Astrocyte (in vitro differentiated cells and primary cell): Measurements from ENCODE around the gene TMEM201. TPM values are rescaled to one million over a fixed set of nuclear protein-coding genes. Genes with fewer than 3 reads are reported as not detected.
A peak's percentile ranks its signal among the peaks of the same experiment; 100 is the strongest.

ENCODE experiments used
- DNase-seq: peaks from one replicate; pipeline ENCODE4 v3.0.0-alpha.2; 2010; ENCODE audit warnings: low read depth
- FAIRE-seq: peaks from 2 replicates; lab custom pipeline; 2011; peaks lifted over from hg19 to GRCh38; lab: Jason Lieb, UNC
- H2AFZ ChIP-seq: 2 replicates; pipeline ENCODE4 v1.6.0; 2012; ENCODE audit warnings: low read depth, low read length, inconsistent platforms
- H3K27ac ChIP-seq: 2 replicates; pipeline ENCODE4 v1.5.1; 2011; ENCODE audit warnings: low read depth, low read length, inconsistent platforms
- H3K27me3 ChIP-seq: 2 replicates; pipeline ENCODE4 v1.6.0; 2011; ENCODE audit warnings: low read length, inconsistent platforms; ENCODE audit not compliant: insufficient read depth
- H3K36me3 ChIP-seq: 2 replicates; pipeline ENCODE4 v1.5.1; 2011; ENCODE audit warnings: low read length, inconsistent platforms; ENCODE audit not compliant: insufficient read depth
- H3K4me1 ChIP-seq: 2 replicates; pipeline ENCODE4 v1.5.1; 2011; ENCODE audit warnings: low read length, inconsistent platforms; ENCODE audit not compliant: insufficient read depth
- H3K4me2 ChIP-seq: 2 replicates; pipeline ENCODE4 v1.6.0; 2012; ENCODE audit warnings: low read length, inconsistent platforms
- H3K4me3 ChIP-seq: 2 replicates; pipeline ENCODE4 v1.5.1; 2011; ENCODE audit warnings: low read depth, mild to moderate bottlenecking, low read length, inconsistent platforms; ENCODE audit not compliant: insufficient read depth
- H3K79me2 ChIP-seq: 2 replicates; pipeline ENCODE4 v1.6.0; 2012; ENCODE audit warnings: mild to moderate bottlenecking, low read length, inconsistent platforms; ENCODE audit not compliant: insufficient read depth
- H3K9ac ChIP-seq: 2 replicates; pipeline ENCODE4 v1.6.0; 2012; ENCODE audit warnings: mild to moderate bottlenecking, low read length, inconsistent platforms
- H3K9me3 ChIP-seq: 2 replicates; pipeline ENCODE4 v1.5.1; 2012; ENCODE audit warnings: low read depth, mild to moderate bottlenecking, low read length, inconsistent platforms; ENCODE audit not compliant: insufficient read depth
- H4K20me1 ChIP-seq: 2 replicates; pipeline ENCODE4 v1.6.0; 2012; ENCODE audit warnings: low read length, inconsistent platforms; ENCODE audit not compliant: insufficient read depth
- H3K27ac Mint-ChIP-seq: one replicate; pipeline ENCODE4 v1.8.0; 2021; ENCODE audit warnings: mild to moderate bottlenecking, mixed read lengths; ENCODE audit not compliant: unreplicated experiment
- H3K27me3 Mint-ChIP-seq: one replicate; pipeline ENCODE4 v1.8.0; 2021; ENCODE audit warnings: low read depth, mixed read lengths; ENCODE audit not compliant: unreplicated experiment
- H3K36me3 Mint-ChIP-seq: one replicate; pipeline ENCODE4 v1.8.0; 2021; ENCODE audit warnings: low read depth, mixed read lengths; ENCODE audit not compliant: unreplicated experiment
- H3K4me1 Mint-ChIP-seq: one replicate; pipeline ENCODE4 v1.8.0; 2021; ENCODE audit warnings: low read depth, mixed read lengths; ENCODE audit not compliant: unreplicated experiment
- H3K4me3 Mint-ChIP-seq: one replicate; pipeline ENCODE4 v1.8.0; 2021; ENCODE audit warnings: mild to moderate bottlenecking, moderate library complexity, mixed read lengths; ENCODE audit not compliant: unreplicated experiment
- H3K9me3 Mint-ChIP-seq: one replicate; pipeline ENCODE4 v1.8.0; 2021; ENCODE audit warnings: mild to moderate bottlenecking, mixed read lengths; ENCODE audit not compliant: unreplicated experiment
- EZH2 ChIP-seq: IDR thresholded peaks from 2 replicates; pipeline ENCODE4 v1.6.1; 2012; ENCODE audit warnings: mild to moderate bottlenecking, low read length, inconsistent platforms; ENCODE audit not compliant: insufficient read depth
- total RNA-seq: library from RNA; stranded (reverse); gene quantifications from 2 replicates; pipeline ENCODE4 v1.2.1, GENCODE V29; 2021
- TF ChIP-seq, protein P1 (sequence below): IDR thresholded peaks from 2 replicates; pipeline ENCODE4 v1.5.1; 2011; ENCODE audit warnings: low read depth, mild to moderate bottlenecking, inconsistent platforms, low read length, moderate library complexity; ENCODE audit not compliant: insufficient read depth

TMEM201 gene
- total RNA-seq, 1 donor from 2014 or later, result 10.0 TPM

DNA sequence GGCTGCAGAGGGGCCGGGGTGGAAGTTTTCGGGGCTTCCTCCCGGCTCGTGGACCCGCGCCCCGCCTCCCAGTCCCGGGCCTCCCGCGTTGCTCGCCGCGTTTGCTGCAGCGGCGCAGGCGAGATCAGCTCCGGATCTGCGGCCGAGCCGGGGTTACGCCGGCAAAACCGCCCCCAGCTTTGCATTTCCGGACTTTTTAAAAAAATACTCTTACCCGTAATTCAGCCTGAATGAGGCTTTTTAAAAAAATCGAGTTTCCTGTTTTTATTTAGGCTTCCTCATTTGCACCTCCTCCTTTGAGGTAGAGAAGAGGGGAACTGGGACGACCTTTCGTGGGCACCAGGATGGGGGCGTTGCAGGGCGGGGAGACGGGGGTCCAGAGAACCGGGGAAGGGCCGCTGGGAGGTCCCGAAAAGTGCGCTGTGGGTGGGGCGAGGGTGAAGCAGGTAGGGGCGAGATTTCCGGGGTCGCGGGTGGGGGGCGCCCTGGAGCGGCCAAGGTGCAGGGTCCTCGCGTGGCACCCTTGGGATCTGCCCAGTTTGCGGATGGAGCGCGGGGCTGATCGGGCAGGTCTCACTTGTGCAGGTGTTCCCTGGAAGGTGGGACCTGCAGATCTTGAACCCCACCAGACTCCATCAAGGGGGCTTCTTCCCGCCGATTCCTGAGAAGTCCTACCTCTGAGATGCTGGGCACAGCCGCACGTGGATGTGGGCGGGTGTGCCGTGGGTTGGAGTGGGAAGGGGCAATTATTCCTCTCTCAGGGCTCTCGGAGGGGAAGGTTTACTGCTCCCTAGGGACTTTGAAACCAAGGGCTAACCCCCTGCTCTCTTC is 63.9 kb downstream of the TMEM201 start:
- FAIRE-seq (no peak), DNase-seq (no peak)
- Histone ChIP-seq H3K4me2 (peak overlapping the region; percentile 84), H3K27ac (no peak overlapping the region), H3K9ac (no peak overlapping the region), H3K36me3 (no peaks in the 10 kb centered on the region), H3K79me2 (no peaks in the 10 kb centered on the region), H3K27me3 (peaks cover 18% of the 10 kb centered on the region), H3K4me1 (peaks cover 2% of the 10 kb centered on the region), H3K9me3 (no peaks in the 10 kb centered on the region), H4K20me1 (peaks cover 3% of the 10 kb centered on the region), H3K4me3 (peak overlapping the region; percentile 49), H2AFZ (peak overlapping the region; percentile 56)
- no peaks in the 10 kb centered on the region for H3K36me3 Mint-ChIP-seq
- peak overlapping the region; percentile 76 for H3K4me3 Mint-ChIP-seq
- no peaks in the 10 kb centered on the region for H3K9me3 Mint-ChIP-seq
- H3K4me1 Mint-ChIP-seq, result no peaks in the 10 kb centered on the region
- H3K27me3 Mint-ChIP-seq, result peaks cover 48% of the 10 kb centered on the region
- H3K27ac Mint-ChIP-seq, result no peak overlapping the region
- TF ChIP-seq, protein P1, sequence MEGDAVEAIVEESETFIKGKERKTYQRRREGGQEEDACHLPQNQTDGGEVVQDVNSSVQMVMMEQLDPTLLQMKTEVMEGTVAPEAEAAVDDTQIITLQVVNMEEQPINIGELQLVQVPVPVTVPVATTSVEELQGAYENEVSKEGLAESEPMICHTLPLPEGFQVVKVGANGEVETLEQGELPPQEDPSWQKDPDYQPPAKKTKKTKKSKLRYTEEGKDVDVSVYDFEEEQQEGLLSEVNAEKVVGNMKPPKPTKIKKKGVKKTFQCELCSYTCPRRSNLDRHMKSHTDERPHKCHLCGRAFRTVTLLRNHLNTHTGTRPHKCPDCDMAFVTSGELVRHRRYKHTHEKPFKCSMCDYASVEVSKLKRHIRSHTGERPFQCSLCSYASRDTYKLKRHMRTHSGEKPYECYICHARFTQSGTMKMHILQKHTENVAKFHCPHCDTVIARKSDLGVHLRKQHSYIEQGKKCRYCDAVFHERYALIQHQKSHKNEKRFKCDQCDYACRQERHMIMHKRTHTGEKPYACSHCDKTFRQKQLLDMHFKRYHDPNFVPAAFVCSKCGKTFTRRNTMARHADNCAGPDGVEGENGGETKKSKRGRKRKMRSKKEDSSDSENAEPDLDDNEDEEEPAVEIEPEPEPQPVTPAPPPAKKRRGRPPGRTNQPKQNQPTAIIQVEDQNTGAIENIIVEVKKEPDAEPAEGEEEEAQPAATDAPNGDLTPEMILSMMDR, result no peak
- TF ChIP-seq EZH2, result no peak

DNA sequence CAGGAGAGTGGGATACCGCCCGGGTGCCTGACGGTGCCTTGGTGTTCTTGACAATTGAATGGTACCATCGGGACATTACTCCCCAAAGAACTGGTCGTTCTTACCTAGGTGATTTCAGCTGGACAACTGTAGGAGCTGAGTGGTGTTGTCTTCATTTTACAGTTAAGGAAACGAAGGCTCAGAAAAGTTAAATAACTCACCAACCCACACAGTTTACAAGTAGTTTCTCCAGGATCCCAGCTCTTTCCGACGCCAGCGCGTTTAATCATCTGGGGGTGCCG is 64.4 kb downstream of the TMEM201 start:
- DNase-seq (no peak), FAIRE-seq (no peak)
- Histone ChIP-seq H3K79me2 (no peaks in the 10 kb centered on the region), H4K20me1 (peaks cover 3% of the 10 kb centered on the region), H3K36me3 (no peaks in the 10 kb centered on the region), H2AFZ (no peak overlapping the region), H3K4me3 (no peak overlapping the region), H3K9ac (no peak overlapping the region), H3K4me2 (no peak overlapping the region), H3K27me3 (peaks cover 18% of the 10 kb centered on the region), H3K4me1 (peaks cover 2% of the 10 kb centered on the region), H3K9me3 (no peaks in the 10 kb centered on the region), H3K27ac (no peak overlapping the region)
- no peaks in the 10 kb centered on the region for H3K4me1 Mint-ChIP-seq
- H3K27me3 Mint-ChIP-seq, result peaks cover 45% of the 10 kb centered on the region
- no peak overlapping the region for H3K4me3 Mint-ChIP-seq
- H3K36me3 Mint-ChIP-seq, result no peaks in the 10 kb centered on the region
- no peaks in the 10 kb centered on the region for H3K9me3 Mint-ChIP-seq
- no peak overlapping the region for H3K27ac Mint-ChIP-seq
- no peak for TF ChIP-seq EZH2
- TF ChIP-seq, protein P1, result no peak

DNA sequence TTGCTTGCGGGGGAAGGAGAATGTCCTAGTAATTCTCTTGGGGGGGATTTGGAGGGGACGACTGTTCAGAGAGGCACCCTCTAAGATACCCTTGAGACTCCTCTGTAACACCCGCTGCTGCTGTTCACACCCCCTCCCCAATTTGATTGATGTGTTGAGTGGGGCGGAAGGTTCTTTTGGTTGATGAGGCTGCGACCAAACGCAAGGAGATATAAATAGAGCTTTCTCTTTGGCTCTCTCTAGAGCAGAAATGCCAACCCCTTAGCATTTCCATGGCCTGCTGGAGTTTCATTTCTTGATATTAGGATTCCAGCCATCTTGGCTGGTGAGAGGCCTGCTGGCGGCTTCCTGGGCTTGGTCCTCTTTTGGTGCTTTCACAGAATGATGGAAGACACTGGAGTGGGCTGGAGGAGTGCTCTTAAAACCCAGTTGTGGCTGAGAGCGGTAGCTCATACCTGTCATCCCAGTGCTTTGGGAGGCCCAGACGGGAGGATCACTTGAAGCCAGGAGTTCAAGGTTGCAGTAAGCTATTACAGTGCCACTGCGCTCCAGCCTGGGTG is 64.9 kb downstream of the TMEM201 start:
- Mint-ChIP-seq H3K27ac (no peak overlapping the region), H3K36me3 (no peaks in the 10 kb centered on the region), H3K4me3 (no peak overlapping the region), H3K4me1 (no peaks in the 10 kb centered on the region), H3K9me3 (no peaks in the 10 kb centered on the region), H3K27me3 (peaks cover 41% of the 10 kb centered on the region)
- Histone ChIP-seq H3K36me3 (no peaks in the 10 kb centered on the region), H3K4me3 (no peak overlapping the region), H2AFZ (no peak overlapping the region), H3K9ac (no peak overlapping the region), H3K4me2 (no peak overlapping the region), H3K27me3 (peaks cover 18% of the 10 kb centered on the region), H4K20me1 (peaks cover 3% of the 10 kb centered on the region), H3K9me3 (no peaks in the 10 kb centered on the region), H3K27ac (no peak overlapping the region), H3K79me2 (no peaks in the 10 kb centered on the region), H3K4me1 (peaks cover 2% of the 10 kb centered on the region)
- FAIRE-seq, result no peak
- no peak for DNase-seq
- TF ChIP-seq, protein P1, result no peak
- TF ChIP-seq EZH2, result no peak
